ENCODE results near the gene MAST4.
"Not testable (repeated sequence)": the region's sequence is repeated elsewhere in the genome, so short reads cannot be mapped to it uniquely, and the experiment has no call there.

The MAST4 gene

DNA sequence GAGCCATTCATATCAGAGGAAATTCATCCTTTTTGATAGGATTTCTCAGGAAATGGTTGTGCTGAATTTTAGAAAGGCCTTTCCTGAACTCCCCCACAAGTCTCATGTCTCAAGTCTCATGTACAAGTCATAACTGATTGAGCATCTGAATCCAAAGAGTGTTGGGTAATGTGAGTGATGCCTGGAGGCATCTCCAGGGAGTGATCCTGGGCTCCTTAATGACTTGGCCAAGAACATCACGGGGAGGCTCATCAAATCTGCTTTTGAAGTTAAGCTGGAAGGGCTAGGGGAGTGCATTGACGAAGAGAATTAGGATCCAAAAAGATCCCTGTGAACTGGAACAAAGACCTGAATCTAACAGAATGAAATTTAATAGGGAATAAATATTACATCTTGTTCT is 79.2 kb downstream of the MAST4 start:
- DNase-seq (ENCODE audit: insufficient read length) (no peak), FAIRE-seq (no peak)
- TF ChIP-seq POLR2A (IDR thresholded peaks at IDR 0.05; ENCODE audit: low read depth, low read length) (no peak), TAF1 (IDR thresholded peaks at IDR 0.05; ENCODE audit: borderline replicate concordance, low read depth, low read length) (no peak), POLR2AphosphoS5 (IDR thresholded peaks at IDR 0.05; ENCODE audit: low read depth, low read length) (no peak)

DNA sequence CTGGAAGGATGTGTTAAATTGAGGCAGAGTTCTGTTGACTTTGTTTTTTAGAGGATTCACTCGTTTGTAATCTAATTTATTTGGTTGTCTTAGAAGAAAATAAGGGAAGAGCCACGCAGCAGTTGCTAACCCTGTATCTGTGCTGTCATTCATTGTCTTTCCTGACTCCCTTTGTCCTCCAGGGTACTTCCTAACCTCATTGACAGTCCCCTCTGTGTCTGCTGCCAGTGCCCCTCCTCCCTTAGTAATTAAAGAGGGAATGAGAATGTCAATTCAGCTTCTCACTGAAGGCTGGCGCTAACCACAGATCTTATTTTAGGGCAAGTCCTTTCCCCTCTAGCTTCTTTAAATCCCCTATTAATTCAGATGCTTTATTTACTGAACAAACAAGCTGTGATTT is 84.0 kb downstream of the MAST4 start:
- FAIRE-seq (no peak), DNase-seq (ENCODE audit: insufficient read length) (no peak)
- no peak for TF ChIP-seq TAF1 (IDR thresholded peaks at IDR 0.05; ENCODE audit: borderline replicate concordance, low read depth, low read length)
- no peak for TF ChIP-seq POLR2A (IDR thresholded peaks at IDR 0.05; ENCODE audit: low read depth, low read length)
- TF ChIP-seq POLR2AphosphoS5 (IDR thresholded peaks at IDR 0.05; ENCODE audit: low read depth, low read length), result no peak

- no peak for TF ChIP-seq POLR2A (IDR thresholded peaks at IDR 0.05; ENCODE audit: low read depth, low read length)
- TF ChIP-seq POLR2AphosphoS5 (IDR thresholded peaks at IDR 0.05; ENCODE audit: low read depth, low read length), result no peak
- TF ChIP-seq TAF1 (IDR thresholded peaks at IDR 0.05; ENCODE audit: borderline replicate concordance, low read depth, low read length), result no peak
- DNase-seq (ENCODE audit: insufficient read length) (no peak), FAIRE-seq (no peak)
Observed at GRCh38 chr5:66680804-66681203, 84.6 kb downstream of the MAST4 start.

- TF ChIP-seq POLR2AphosphoS5 (IDR thresholded peaks at IDR 0.05; ENCODE audit: low read depth, low read length) (no peak), POLR2A (IDR thresholded peaks at IDR 0.05; ENCODE audit: low read depth, low read length) (no peak), TAF1 (IDR thresholded peaks at IDR 0.05; ENCODE audit: borderline replicate concordance, low read depth, low read length) (no peak)
- FAIRE-seq (no peak), DNase-seq (ENCODE audit: insufficient read length) (no peak)
Observed at GRCh38 chr5:66684663-66685062, 88.5 kb downstream of the MAST4 start.

- TF ChIP-seq TAF1 (IDR thresholded peaks at IDR 0.05; ENCODE audit: borderline replicate concordance, low read depth, low read length) (no peak), POLR2A (IDR thresholded peaks at IDR 0.05; ENCODE audit: low read depth, low read length) (no peak), POLR2AphosphoS5 (IDR thresholded peaks at IDR 0.05; ENCODE audit: low read depth, low read length) (no peak)
- FAIRE-seq (no peak), DNase-seq (ENCODE audit: insufficient read length) (no peak)
Observed at GRCh38 chr5:66689522-66690220, 93.5 kb downstream of the MAST4 start.

DNA sequence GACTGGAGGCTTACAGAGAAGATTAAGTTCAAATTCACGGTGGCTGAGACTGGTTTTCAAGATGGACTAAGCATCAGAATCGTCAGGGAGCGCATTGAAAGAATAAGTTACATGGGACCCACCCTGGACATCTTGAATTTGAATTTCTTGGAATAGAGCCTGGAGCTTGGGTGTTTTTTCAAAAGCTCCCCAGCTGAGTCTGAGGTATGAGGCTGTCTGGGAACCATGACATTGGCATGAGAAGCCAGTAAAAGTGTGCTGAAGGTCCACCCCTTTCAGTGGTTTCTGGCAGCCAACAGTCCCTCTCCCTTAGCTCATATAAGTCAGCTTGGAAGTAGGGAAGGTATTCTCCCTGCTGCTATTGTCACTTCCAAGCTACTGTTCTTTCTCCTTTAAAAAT is 97.8 kb downstream of the MAST4 start:
- no peak for TF ChIP-seq POLR2AphosphoS5 (IDR thresholded peaks at IDR 0.05; ENCODE audit: low read depth, low read length)
- no peak for TF ChIP-seq TAF1 (IDR thresholded peaks at IDR 0.05; ENCODE audit: borderline replicate concordance, low read depth, low read length)
- TF ChIP-seq POLR2A (IDR thresholded peaks at IDR 0.05; ENCODE audit: low read depth, low read length), result no peak
- DNase-seq (ENCODE audit: insufficient read length), result no peak
- FAIRE-seq, result no peak

- DNase-seq (ENCODE audit: insufficient read length); FAIRE-seq: not testable (repeated sequence)
Observed at GRCh38 chr5:66695840-66696239, 99.6 kb downstream of the MAST4 start.

- DNase-seq (ENCODE audit: insufficient read length), result no peak
- TF ChIP-seq POLR2AphosphoS5 (IDR thresholded peaks at IDR 0.05; ENCODE audit: low read depth, low read length) (no peak), POLR2A (IDR thresholded peaks at IDR 0.05; ENCODE audit: low read depth, low read length) (no peak), TAF1 (IDR thresholded peaks at IDR 0.05; ENCODE audit: borderline replicate concordance, low read depth, low read length) (no peak)
- no peak for FAIRE-seq
Observed at GRCh38 chr5:66697796-66698564, 101.8 kb downstream of the MAST4 start.

GRCh38 chr5:66701244-66701643 is 105.1 kb downstream of the MAST4 start:
- no peak for DNase-seq (ENCODE audit: insufficient read length)
- TF ChIP-seq TAF1 (IDR thresholded peaks at IDR 0.05; ENCODE audit: borderline replicate concordance, low read depth, low read length), result no peak
- TF ChIP-seq POLR2AphosphoS5 (IDR thresholded peaks at IDR 0.05; ENCODE audit: low read depth, low read length), result no peak
- TF ChIP-seq POLR2A (IDR thresholded peaks at IDR 0.05; ENCODE audit: low read depth, low read length), result no peak
- no peak for FAIRE-seq

DNA sequence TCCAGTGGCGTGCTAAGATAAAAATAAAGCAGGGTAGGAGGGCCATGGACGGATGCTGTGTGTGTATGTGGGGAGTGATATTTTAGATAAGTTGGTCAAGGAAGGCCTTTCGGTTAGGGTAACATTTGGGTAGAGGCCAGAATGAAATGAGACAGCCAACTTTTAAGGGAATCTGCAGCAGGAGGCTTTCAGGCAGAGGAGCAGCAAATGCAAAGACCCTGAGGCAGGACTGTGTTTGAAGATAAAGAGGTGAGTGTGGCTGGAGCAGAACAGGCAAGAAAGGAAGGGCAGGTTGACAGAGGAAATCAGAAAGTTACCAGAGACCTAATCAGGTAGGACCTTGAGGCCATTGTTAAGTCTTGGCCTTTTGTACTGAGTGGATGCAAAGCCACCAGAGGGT is 106.2 kb downstream of the MAST4 start:
- DNase-seq (ENCODE audit: insufficient read length) (no peak), FAIRE-seq (no peak)
- TF ChIP-seq POLR2AphosphoS5 (IDR thresholded peaks at IDR 0.05; ENCODE audit: low read depth, low read length) (no peak), TAF1 (IDR thresholded peaks at IDR 0.05; ENCODE audit: borderline replicate concordance, low read depth, low read length) (no peak), POLR2A (IDR thresholded peaks at IDR 0.05; ENCODE audit: low read depth, low read length) (no peak)

- TF ChIP-seq POLR2A (IDR thresholded peaks at IDR 0.05; ENCODE audit: low read depth, low read length), result no peak
- TF ChIP-seq POLR2AphosphoS5 (IDR thresholded peaks at IDR 0.05; ENCODE audit: low read depth, low read length), result no peak
- no peak for TF ChIP-seq TAF1 (IDR thresholded peaks at IDR 0.05; ENCODE audit: borderline replicate concordance, low read depth, low read length)
- DNase-seq (ENCODE audit: insufficient read length) (no peak), FAIRE-seq (peak; percentile 21)
Observed at GRCh38 chr5:66704790-66705425, 108.7 kb downstream of the MAST4 start.

DNA sequence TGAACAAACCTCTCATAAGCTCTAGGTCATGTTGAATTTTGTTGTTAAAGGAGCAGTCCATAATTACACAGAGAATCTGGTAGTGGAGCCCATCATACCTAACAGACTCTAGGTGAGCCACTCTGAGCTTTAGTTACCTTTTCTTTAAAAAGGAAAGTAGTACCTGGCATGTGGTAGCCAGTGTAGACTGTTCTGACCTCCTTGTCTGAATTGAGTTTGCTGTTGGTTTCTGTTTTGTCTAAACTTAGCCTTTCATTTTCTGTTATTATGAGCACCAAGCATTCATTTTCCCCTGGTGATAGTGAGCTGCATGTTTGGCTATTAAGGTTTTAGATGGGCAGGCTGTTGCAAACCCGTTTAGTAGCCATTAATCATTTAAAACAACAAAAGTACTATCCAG is 112.2 kb downstream of the MAST4 start:
- DNase-seq (ENCODE audit: insufficient read length) (no peak), FAIRE-seq (peak; percentile 5)

More for the DNA sequence above, 112.2 kb downstream of the MAST4 start:
- TF ChIP-seq POLR2A (IDR thresholded peaks at IDR 0.05; ENCODE audit: low read depth, low read length), result no peak

Data from GM12892 (cell line).